HEK293T (cell line): ENCODE data around the gene ARID1A.

Source experiments
- CTCF ChIA-PET: fragments of 350-600 bp; formaldehyde crosslinking; extraction: SDS; loops from one replicate; lab custom pipeline; 2021; ENCODE audit warnings: antibody characterized with exemption, inconsistent platforms; lab: Yijun Ruan, JAX
- POLR2A ChIA-PET: fragments of 350-600 bp; formaldehyde crosslinking; extraction: SDS; loops from one replicate; lab custom pipeline; 2020; ENCODE audit warnings: antibody characterized with exemption, inconsistent platforms; lab: Yijun Ruan, JAX
- DNase-seq: peaks from one replicate; pipeline ENCODE4 v3.0.0; 2012; ENCODE audit warnings: mixed read lengths; ENCODE audit errors: extremely low spot score
- ARNT ChIP-seq: fragments of 450-650 bp; IDR thresholded peaks from 2 replicates; pipeline ENCODE4 v1.6.1; 2017; ENCODE audit warnings: mild to moderate bottlenecking
- BHLHE40 ChIP-seq: fragments of 450-650 bp; IDR thresholded peaks from 2 replicates; pipeline ENCODE4 v1.6.1; 2016; ENCODE audit warnings: mild to moderate bottlenecking, moderate library complexity, borderline replicate concordance
- CTBP1 ChIP-seq: fragments of 450-650 bp; IDR thresholded peaks from 2 replicates; pipeline ENCODE4 v1.6.1; 2016; ENCODE audit warnings: borderline replicate concordance
- ELF4 ChIP-seq: fragments of 450-650 bp; IDR thresholded peaks from 2 replicates; pipeline ENCODE4 v1.6.1; 2017; ENCODE audit warnings: antibody characterized with exemption
- FOXA1 ChIP-seq: fragments of 450-650 bp; IDR thresholded peaks from 2 replicates; pipeline ENCODE4 v1.6.1; 2016; ENCODE audit warnings: mild to moderate bottlenecking
- FOXK2 ChIP-seq: fragments of 450-650 bp; IDR thresholded peaks from 2 replicates; pipeline ENCODE4 v1.6.1; 2016; ENCODE audit warnings: mild to moderate bottlenecking
- FOXM1 ChIP-seq: fragments of 450-650 bp; IDR thresholded peaks from 2 replicates; pipeline ENCODE4 v1.6.1; 2017; ENCODE audit warnings: mild to moderate bottlenecking, borderline replicate concordance
- HDGF ChIP-seq: fragments of 450-650 bp; IDR thresholded peaks from 2 replicates; pipeline ENCODE4 v1.6.1; 2017; ENCODE audit warnings: antibody characterized with exemption, borderline replicate concordance
- L3MBTL2 ChIP-seq: fragments of 450-650 bp; conservative IDR thresholded peaks from 2 replicates; pipeline ENCODE4 v1.6.1; 2016; ENCODE audit warnings: mild to moderate bottlenecking
- LEF1 ChIP-seq: fragments of 450-650 bp; IDR thresholded peaks from 2 replicates; pipeline ENCODE4 v1.6.1; 2017; ENCODE audit warnings: mild to moderate bottlenecking, borderline replicate concordance
- NFRKB ChIP-seq: fragments of 450-650 bp; IDR thresholded peaks from 2 replicates; pipeline ENCODE4 v1.6.1; 2016; ENCODE audit warnings: mild to moderate bottlenecking, moderate library complexity
- PKNOX1 ChIP-seq: fragments of 450-650 bp; IDR thresholded peaks from 2 replicates; pipeline ENCODE4 v1.6.1; 2016
- SP1 ChIP-seq: fragments of 450-650 bp; IDR thresholded peaks from 2 replicates; pipeline ENCODE4 v1.6.1; 2017
- SUZ12 ChIP-seq: fragments of 450-650 bp; IDR thresholded peaks from 2 replicates; pipeline ENCODE4 v1.6.1; 2016; ENCODE audit warnings: mild to moderate bottlenecking
- TARDBP ChIP-seq: fragments of 450-650 bp; IDR thresholded peaks from 2 replicates; pipeline ENCODE4 v1.6.1; 2016
- ZNF384 ChIP-seq: fragments of 450-650 bp; IDR thresholded peaks from 2 replicates; pipeline ENCODE4 v1.6.1; 2016

ARID1A gene

GRCh38 chr1:26696119-26696653, 371 bp downstream of the ARID1A start:
- DNase-seq: peak; percentile 16
- CTCF ChIA-PET: no interaction called here
- TF ChIP-seq TARDBP (no peak), HDGF (no peak), ZNF384 (no peak), FOXK2 (no peak), NFRKB (no peak), LEF1 (no peak), CTBP1 (no peak), BHLHE40 (no peak), PKNOX1 (no peak), ELF4 (no peak), ARNT (no peak)
- POLR2A ChIA-PET: interaction anchor here (1.0 to 3.6 kb wide), 12 partner anchors 10 to 95 kb away, joined by 3 to 44 read pairs (median 4); partner anchors contain the start of gene PIGV

GRCh38 chr1:26696654-26697430, 1.0 kb downstream of the ARID1A start:
- ChIA-PET CTCF (interaction anchor here (1.0 kb wide), 1 partner anchor 18 kb away, joined by 3 read pairs; no protein-coding TSS in a partner anchor), POLR2A (interaction anchor here (0.6 to 3.6 kb wide), 16 partner anchors 9 to 251 kb away, joined by 3 to 44 read pairs (median 4); partner anchors contain the start of gene PIGV)
- no peak for DNase-seq
- TF ChIP-seq FOXK2 (no peak), ZNF384 (no peak), CTBP1 (no peak), TARDBP (no peak), HDGF (no peak), BHLHE40 (no peak), SP1 (no peak), ELF4 (no peak), PKNOX1 (no peak), L3MBTL2 (no peak), SUZ12 (no peak)

GRCh38 chr1:26697431-26697977, 1.7 kb downstream of the ARID1A start:
- no peak for DNase-seq
- POLR2A ChIA-PET: interaction anchor here (0.6 to 3.6 kb wide), 25 partner anchors 9 to 250 kb away, joined by 3 to 44 read pairs (median 5); partner anchors contain the start of genes GPN2 and PIGV
- CTCF ChIA-PET: interaction anchor here (0.8 to 2.7 kb wide), 5 partner anchors 19 to 99 kb away, joined by 3 to 12 read pairs (median 4); no protein-coding TSS in a partner anchor

GRCh38 chr1:26697978-26698849, 2.4 kb downstream of the ARID1A start:
- peak; percentile 68 for DNase-seq
- ChIA-PET CTCF (interaction anchor here (0.8 to 2.7 kb wide), 6 partner anchors 19 to 99 kb away, joined by 3 to 12 read pairs (median 4); no protein-coding TSS in a partner anchor), POLR2A (interaction anchor here (0.6 to 3.6 kb wide), 27 partner anchors 9 to 202 kb away, joined by 3 to 44 read pairs (median 5); partner anchors contain the start of genes GPATCH3, GPN2 and PIGV)
- TF ChIP-seq CTBP1 (peak; percentile 84), L3MBTL2 (peak; percentile 26; the same call in 1 of the 2 replicates), ZNF384 (no peak), BHLHE40 (no peak), SP1 (no peak), SUZ12 (no peak), HDGF (no peak), ELF4 (no peak), ARNT (no peak), FOXK2 (no peak), LEF1 (no peak), NFRKB (no peak), FOXM1 (no peak), PKNOX1 (peak; percentile 90), TARDBP (no peak), FOXA1 (no peak)

More at GRCh38 chr1:26697431-26697977, 1.7 kb downstream of the ARID1A start:
- TF ChIP-seq BHLHE40 (no peak), ELF4 (no peak), ZNF384 (no peak), LEF1 (no peak), PKNOX1 (no peak), CTBP1 (no peak), TARDBP (no peak), ARNT (no peak), SP1 (no peak)
